ENCODE results near the gene IARS2.
"Not testable (repeated sequence)": the region's sequence is repeated elsewhere in the genome, so short reads cannot be mapped to it uniquely, and the experiment has no call there.

IARS2 gene

GRCh38 chr1:220094016-220094911 is at the start of gene IARS2:
Gene IARS2 (plus strand): TSS chr1:220094132. CDS start chr1:220094217, 85 bp downstream.
- DNase-seq (ENCODE audit: low read depth), result peak; percentile 80

DNA sequence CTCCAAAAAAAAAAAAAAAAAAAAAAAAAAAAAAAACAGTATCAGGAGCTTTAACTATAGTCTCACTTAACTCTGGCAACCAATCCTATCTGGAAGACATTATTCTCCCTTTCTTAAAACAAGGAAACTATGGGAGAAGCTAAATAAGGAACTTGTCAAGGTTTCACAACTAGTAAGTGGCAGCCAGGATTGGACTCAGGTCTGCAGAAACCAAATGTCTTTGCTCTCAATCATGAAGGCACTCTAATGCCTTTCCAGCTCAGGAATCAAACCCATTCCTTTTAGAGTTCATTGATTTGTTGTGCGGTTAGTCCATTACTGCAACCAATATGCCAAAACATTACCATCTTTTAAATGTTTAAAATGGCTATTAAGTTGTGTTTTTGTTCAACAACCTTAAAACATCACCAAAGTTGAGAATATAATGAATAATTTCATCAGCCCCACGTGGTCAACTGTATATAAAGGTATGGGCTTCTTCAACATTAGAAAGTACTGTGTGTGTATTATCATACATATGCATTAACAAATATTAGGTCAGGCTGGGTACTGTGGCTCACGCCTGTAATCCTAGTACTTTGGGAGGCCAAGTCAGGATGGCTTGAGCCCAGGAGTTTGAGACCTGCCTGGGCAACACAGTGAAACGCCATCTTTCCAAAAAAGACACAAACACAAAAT is 49.1 kb upstream of the IARS2 start:
- DNase-seq (ENCODE audit: low read depth), result no peak

DNA sequence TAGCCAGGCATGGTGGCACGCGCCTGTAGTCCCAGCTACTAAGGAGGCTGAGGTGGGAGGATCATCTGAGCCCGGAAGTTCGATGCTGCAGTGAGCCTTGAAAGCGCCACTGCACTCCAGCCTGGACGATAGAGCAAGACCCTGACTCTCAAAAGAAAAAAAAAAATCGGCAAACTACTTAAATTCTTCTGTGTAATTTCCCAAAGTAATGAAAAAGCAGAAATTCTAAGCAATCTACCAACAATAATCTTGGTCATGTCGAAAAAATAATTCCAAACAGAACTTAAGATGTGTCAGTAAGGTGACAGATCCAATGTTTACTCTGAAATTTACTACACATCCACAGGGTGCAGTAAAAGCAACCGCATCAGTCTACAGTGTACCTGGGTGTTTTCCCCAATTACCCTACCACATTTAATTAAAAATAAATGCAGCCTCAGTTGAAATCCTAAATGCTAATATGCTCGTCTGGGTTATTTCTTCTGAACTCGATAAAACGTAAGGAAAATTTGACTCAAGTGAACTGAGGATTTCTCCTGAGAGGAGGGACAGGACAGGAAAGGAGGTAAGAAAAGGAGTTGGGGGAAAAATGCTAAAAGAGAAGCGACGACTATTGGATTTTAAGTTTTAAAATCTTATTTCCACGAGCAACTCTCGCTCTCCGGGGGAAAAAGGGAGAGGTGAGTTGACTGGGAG is 48.4 kb upstream of the IARS2 start:
- DNase-seq (ENCODE audit: low read depth), result no peak

GRCh38 chr1:220046052-220046930 is 47.6 kb upstream of the IARS2 start, which contains the start of gene EPRS1:
Gene EPRS1 (minus strand): TSS chr1:220046505. CDS start chr1:220046388, 117 bp downstream.
- DNase-seq (ENCODE audit: low read depth), result peak; percentile 100

GRCh38 chr1:220056374-220056773 is 37.6 kb upstream of the IARS2 start:
- no peak for DNase-seq (ENCODE audit: low read depth)

DNA sequence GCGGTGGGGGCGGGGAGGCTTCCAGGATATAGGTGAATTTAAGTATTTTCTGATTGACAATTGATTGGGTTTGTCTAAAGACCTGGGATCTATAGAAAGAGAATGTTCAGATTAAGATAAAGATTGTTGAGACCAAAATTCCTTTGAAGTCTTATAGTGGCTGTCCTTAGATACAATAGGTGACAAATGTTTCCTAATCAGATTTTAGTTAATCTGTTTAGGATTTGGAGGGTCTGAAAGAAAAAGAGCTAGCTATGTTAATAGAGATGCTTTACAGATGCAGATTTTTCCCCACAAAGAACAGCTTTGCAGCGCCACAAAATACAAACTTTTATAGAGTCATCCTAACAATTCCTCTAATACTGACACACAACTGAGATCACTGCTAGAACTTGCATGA is 33.1 kb upstream of the IARS2 start:
- no peak for DNase-seq (ENCODE audit: low read depth)

GRCh38 chr1:220062629-220063028 is 31.3 kb upstream of the IARS2 start:
- DNase-seq (ENCODE audit: low read depth), result no peak

DNA sequence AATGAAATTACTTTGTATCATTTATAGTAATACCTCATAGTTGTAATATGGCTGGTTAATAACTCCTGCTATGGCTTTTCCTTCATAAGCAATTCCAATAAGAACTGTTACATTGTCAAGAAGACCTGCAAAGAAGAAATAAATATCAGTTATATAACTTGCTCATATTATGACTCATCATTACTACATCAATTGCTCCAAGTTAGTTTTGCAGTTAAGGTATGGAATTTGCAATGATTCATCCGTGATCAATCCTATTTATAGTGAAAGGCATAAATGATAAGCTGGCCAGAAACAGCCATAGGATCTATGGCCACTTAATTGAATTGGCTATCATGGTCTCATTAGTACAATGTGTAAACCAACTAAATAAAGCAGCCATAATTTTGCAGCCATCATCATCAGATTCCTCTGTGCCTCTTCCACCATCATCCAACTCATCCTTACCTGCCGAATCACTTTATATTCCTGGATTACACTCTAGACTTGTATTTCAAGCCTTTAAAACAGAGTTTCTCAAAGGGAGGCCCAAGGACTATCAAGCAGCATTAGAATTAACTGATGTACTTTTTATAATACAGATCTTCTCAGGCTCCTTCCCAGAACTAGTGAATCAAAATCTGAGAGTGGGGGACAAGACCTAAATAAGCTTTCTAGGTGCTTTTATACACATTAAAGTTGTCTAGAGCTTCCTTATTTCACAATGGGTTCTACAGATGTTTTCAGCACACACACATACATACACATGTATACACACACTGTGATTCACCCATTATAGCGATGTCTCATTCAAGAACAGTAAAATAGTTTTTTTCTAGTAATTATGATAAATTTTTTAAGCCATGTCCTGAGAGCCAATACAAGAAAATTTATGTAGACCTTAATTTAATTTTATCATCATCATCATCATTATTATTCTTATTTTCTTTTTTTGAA is 26.4 kb upstream of the IARS2 start:
- DNase-seq (ENCODE audit: low read depth), result no peak

DNA sequence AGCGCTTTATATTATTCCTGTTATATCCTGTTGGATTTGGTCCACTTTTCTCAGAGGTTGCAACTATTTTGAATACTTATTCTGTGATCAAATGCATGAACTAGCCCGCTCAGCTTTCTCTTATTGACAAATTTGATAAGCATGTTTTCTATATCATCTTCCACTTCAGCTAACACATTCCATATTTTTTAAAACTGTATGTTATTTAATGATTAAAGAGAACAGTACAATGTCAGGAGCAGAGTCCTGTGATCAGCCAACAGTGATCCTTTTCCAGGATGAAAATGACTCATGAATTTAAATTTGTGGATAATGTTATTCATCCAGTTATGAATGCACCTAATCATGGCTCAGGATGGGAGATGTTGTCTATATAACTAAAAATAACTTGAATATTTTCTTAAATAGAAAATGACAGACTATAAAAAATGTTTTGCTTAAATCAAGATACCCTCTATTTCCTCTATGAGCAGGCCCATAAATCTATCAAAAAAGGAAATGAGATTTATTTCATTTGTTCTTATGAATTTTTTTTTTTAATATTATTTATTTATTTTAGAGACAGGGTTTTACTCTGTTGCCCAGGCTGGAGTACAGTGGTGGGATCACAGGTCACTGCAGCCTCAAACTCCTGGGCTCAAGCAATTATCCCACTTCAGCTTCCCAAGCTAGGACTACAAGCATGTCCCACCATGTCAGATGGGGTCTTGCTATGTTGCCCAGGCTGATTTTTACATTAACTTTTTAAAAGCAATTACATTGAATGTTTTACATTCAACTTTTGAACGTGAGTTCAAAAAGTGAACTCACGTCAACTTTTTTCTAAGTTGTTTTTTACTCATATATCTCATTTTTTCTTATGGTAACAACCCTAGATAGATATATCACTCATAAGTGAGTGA is 16.8 kb upstream of the IARS2 start:
- DNase-seq (ENCODE audit: low read depth), result no peak

- DNase-seq (ENCODE audit: low read depth), result no peak
These were observed 16.0 kb upstream of the IARS2 start for GRCh38 chr1:220077887-220078286.

- peak; percentile 3 for DNase-seq (ENCODE audit: low read depth)
These were observed 9.5 kb upstream of the IARS2 start for GRCh38 chr1:220084460-220084859.

GRCh38 chr1:220086261-220086686 is 7.7 kb upstream of the IARS2 start:
- not testable (repeated sequence) for DNase-seq (ENCODE audit: low read depth)

DNA sequence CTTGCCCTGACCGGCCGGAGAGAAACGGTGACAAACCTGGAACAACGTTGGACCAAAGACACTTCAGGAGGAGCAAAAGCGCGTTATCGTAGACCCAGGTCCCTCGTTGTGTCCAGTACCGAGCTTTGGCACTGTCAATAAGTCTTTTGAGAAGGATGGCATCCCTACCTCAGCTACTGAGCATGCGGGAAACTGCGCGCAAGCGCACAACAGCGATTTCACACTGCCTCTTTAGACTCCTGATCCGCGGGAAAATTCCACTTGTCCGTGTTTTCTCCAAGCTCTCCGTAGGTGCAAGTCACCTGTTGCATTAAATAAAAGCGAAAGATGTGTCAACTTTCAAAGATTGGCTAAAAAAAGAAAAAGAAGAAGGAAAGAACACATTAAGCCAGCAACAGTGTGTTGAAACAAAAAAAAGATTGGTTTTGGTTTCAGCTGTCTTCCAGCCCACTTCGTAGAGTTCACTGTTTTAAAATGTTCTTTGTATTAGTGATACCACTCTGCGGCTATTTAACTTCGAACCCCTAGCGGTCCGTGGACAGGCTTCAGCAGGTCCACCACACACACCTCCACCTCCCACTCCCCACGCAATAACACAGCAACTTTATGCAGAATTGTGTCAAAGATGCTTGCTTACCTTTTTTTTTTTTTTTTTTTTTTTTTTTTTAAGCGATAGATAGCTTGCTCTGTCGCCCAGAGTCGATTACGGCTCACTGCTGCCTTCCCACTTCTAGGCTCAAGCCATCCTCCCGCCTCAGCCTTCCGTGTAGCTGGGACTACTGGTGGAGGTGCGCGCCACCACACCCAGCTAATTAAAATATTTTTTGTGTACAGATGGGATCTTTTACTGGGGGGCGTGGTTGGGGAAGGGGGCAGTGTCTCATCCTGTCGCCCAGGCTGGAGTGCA is 4.0 kb upstream of the IARS2 start, which contains the start of gene BPNT1:
Gene BPNT1, minus strand, starts transcription at position 139 of the 907 bp plus-strand sequence. CDS start 9,942 bp downstream, outside the sequence.
- peak; percentile 86 for DNase-seq (ENCODE audit: low read depth)

DNA sequence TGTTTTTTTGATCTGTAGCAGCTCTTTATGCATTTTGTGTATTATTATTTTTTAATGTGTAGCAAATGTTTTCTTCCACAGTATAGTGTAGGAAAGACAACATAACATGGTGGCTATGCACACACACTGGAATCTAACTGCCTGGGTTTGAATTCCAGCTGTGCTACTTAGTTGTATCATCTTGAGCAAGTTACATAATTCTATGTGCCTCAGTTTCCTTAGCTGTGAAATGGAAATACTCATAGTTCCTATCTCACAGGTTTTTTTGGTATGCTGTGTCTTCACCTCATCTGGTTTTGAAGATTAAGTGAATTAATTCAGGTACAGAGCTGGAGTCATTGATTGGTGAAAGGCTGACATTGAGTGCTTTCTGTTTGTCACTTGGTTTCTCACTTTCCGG is 1.2 kb upstream of the IARS2 start:
- DNase-seq (ENCODE audit: low read depth), result no peak

DNA sequence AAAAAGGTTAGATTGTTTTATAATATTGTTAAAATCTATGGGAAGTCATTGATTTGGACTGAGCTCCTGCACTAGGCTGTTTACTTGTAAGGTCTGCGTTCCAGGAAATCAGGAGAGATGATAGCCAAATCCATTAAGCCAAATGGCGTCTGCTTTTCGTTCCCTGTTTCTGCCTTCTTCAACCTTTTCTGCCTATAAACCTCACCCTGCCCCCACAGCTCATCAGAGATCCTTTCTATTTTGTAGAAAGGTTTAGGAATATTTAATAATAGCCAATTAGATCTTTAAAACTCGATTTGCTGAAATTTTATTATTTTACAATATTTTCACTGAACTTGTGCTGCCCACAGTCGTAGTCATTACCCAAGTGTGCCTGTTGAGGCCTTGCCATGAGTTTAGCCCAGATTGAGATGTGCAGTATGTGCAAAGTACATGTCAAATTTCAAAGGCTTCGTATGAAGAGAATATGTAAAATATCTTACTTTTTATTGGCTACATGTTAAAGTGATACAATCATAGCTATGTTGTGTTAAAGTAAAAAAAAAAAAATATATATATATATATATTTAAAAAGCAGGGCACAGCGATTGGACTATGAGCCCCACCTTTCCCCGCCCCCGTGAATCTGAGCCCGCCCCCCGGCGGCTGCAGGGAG is 444 bp upstream of the IARS2 start:
- no peak for DNase-seq (ENCODE audit: low read depth)

DNA sequence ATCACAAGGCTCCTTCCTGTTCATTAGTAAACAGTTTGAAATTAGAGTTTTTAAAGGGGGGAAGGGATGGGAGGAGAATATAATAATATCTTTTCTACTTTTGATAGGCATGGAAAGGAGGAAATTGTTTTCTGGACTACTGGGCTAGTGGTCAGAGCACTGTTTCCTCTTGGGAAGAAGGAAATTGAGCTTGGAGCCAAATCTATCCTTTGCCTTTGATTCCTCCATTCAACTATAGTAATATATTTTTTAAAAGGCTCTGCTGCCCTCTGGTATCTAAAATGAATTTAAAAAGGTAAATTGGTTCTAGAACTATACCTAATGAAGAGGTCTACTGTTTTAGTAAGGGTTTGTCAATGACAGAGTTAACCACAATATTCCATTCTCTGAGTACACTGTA is 5.9 kb downstream of the IARS2 start:
- DNase-seq (ENCODE audit: low read depth), result no peak

GRCh38 chr1:220110473-220110872 is 16.5 kb downstream of the IARS2 start:
- DNase-seq (ENCODE audit: low read depth), result not testable (repeated sequence)

- not testable (repeated sequence) for DNase-seq (ENCODE audit: low read depth)
These were observed 18.7 kb downstream of the IARS2 start for GRCh38 chr1:220112600-220112999.

All from fibroblast of gingiva (primary cell).